NCI-H526 (cell line): Measurements from ENCODE around the gene AIPL1.
"Not testable (repeated sequence)": the region's sequence is repeated elsewhere in the genome, so short reads cannot be mapped to it uniquely, and the experiment has no call there.

Experiments used
- DNase-seq, 2 experiments: peaks; one replicate each; lab custom pipeline; 2025; lab: John Stamatoyannopoulos, UW

AIPL1 gene, protein sequence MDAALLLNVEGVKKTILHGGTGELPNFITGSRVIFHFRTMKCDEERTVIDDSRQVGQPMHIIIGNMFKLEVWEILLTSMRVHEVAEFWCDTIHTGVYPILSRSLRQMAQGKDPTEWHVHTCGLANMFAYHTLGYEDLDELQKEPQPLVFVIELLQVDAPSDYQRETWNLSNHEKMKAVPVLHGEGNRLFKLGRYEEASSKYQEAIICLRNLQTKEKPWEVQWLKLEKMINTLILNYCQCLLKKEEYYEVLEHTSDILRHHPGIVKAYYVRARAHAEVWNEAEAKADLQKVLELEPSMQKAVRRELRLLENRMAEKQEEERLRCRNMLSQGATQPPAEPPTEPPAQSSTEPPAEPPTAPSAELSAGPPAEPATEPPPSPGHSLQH

DNA sequence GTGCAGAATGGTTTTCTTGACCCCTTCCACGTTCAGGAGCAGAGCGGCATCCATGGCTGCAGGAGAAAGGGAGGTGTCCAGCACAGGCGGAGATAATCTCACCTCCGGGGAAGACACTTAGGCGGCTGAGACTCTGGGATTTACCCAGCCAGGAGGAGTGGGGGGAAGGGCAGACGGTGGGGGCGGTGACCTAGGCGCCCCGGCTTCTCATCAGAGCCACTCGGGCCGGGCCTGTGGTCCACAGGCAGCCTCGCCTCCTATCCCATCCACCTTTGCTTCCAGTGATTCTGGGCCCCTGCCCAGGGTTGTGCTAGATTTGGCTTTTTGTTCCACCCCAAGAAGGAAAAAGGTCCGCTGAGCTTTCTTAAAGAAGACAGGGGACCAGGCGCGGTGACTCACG, at the start of gene AIPL1:
Gene AIPL1 (minus strand): TSS at position 71 of the 400 bp plus-strand sequence. CDS start 17 bp downstream, at position 54.
- DNase-seq: no peak

- DNase-seq: no peak
These were observed 48.6 kb upstream of the AIPL1 start for GRCh38 chr17:6483507-6483906.

GRCh38 chr17:6482796-6483195, 47.9 kb upstream of the AIPL1 start:
- not testable (repeated sequence) for DNase-seq

- no peak for DNase-seq
These were observed 47.2 kb upstream of the AIPL1 start for GRCh38 chr17:6482105-6482455.

DNA sequence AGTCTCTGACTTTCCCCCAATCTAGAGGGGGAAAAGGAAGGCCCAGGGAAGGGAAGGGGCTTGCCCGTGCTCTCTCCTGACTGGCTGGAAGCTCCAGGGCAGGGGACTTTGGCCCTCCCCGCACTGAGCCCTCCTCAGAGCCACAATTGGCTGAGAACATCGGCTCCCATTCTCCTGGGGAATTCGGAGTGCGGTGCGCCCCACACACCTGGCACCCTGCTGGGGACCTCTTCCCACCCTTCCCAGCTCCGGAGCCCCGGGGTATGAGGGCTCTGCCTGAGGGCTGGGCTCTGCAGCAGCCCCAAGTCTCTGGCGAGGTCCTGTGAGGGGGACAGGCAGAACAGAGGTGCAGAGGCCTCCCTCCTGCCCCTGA, 45.4 kb upstream of the AIPL1 start:
- no peak for DNase-seq

DNA sequence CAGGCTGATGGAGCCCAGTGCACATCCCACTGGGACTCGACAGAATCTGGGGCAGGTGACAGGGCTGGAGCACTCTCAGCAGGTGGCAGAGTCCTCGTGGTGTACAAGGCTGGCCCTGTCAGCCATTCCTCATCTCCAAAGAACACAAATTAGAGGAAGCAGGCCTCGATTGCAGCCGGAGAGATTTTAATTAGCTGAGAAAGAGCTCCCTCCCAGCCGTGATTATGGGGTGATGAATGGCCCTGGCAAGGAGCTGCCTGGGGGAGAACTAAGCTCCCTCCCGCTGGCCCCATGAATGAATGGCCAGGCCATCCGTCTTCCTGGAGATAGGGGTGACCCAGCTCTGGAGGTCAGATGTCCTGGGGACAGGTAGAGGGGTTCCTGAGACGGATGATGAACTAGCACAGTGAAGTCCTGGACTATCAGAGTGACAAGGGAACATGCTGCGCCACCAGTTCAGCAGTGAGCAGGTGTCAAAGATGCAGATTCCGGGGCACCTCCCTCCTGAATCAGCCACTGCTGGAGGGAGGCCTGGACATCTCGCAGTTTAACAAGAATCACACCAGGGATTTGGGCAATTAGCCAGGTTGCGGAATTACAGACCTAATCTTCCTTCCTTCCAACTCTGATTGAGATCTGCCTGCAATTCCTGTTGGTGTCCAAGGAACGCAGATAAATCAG, 44.8 kb upstream of the AIPL1 start:
- DNase-seq: no peak

- no peak for DNase-seq
These were observed 43.6 kb upstream of the AIPL1 start for GRCh38 chr17:6478486-6478885.

- no peak for DNase-seq
These were observed 43.0 kb upstream of the AIPL1 start for GRCh38 chr17:6477831-6478383.

GRCh38 chr17:6476810-6477179, 41.9 kb upstream of the AIPL1 start:
- no peak for DNase-seq

DNA sequence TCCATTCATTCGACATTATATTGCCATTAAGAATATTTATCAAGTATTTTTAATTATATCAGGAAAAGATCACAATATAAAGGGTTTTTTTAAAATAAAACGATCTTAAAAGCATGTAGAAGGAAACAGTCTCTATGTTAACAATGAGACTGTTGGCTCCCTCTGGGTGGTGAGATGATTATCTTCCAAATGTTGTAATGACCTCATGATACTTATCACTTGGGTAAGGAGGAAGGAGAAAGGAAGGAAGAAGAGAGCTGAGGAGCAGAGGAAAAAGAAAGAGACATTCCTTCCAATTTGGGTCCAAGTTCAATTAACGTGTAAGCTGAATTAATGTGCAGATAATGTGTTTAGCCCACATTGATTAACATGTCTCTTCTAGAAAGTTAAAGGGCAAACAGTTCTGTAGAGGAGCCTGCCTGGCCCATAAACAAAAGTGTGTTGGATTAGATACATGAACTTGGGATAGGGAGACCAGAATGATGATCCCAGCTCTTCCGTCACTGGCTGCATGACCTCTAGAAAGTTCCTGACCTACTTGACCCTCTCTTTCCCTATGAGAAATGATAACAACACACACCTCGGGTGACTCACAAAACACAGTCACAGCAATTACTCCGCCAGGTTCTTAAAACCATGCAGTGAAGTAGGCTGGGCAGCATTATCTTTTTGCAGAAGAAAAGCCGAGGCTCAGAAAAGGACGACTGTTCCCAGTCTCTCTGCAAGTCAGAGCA, 41.3 kb upstream of the AIPL1 start:
- DNase-seq: no peak

DNA sequence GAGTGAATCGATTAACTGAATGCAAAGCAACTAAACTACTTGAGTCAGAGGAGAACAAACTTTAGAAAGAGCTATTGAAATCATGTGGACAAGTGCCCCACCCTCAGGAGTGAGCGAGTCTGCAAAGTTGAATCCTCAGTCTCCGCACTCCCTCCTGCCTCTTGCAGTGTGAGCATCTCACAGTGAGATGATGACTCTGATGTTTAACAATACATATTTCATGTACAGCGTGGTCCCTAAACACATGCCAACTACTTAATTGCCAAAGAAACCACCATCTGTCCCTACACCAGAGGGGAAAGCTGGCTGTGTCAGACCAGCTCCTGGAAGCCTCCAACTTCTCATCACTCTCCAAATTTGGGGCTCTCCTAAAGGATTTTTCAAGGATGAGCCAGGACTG, 40.5 kb upstream of the AIPL1 start:
- no peak for DNase-seq

GRCh38 chr17:6474906-6475305, 40.0 kb upstream of the AIPL1 start:
- DNase-seq: no peak

- no peak for DNase-seq
These were observed 39.5 kb upstream of the AIPL1 start for GRCh38 chr17:6474376-6474775.

DNA sequence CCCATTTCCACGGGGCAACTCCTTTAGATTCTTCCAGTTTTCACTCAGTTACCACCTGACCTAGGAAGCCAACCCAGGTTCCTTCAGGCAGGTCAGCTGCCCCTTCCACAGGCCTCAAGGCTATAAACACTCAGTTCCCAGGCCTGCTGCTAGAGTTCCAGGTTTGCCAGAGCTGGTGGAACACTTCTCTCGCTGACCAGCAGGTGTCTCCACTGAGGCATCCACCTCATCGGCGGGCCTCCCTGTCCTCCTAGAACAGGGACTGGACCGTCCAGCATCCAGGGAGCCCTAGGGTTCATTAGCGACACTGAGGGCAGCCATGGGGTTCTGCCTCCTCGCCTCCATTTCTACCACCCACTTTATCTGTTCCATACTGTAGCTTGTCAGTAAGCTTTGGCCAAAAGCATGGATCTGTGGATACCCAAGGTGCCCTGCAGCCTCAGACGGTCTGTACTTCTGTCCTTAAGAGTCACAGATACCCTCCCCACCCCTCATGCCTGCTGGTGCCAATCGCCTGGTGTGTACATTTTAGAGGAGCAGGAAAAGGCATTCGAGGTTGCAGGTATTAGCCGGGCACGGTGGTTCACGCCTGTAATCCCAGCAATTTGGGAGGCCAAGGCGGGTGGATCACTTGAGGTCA, 38.3 kb upstream of the AIPL1 start:
- DNase-seq: peak; percentile 29 to 59

- DNase-seq: no peak
These were observed 37.6 kb upstream of the AIPL1 start for GRCh38 chr17:6472517-6472916.

DNA sequence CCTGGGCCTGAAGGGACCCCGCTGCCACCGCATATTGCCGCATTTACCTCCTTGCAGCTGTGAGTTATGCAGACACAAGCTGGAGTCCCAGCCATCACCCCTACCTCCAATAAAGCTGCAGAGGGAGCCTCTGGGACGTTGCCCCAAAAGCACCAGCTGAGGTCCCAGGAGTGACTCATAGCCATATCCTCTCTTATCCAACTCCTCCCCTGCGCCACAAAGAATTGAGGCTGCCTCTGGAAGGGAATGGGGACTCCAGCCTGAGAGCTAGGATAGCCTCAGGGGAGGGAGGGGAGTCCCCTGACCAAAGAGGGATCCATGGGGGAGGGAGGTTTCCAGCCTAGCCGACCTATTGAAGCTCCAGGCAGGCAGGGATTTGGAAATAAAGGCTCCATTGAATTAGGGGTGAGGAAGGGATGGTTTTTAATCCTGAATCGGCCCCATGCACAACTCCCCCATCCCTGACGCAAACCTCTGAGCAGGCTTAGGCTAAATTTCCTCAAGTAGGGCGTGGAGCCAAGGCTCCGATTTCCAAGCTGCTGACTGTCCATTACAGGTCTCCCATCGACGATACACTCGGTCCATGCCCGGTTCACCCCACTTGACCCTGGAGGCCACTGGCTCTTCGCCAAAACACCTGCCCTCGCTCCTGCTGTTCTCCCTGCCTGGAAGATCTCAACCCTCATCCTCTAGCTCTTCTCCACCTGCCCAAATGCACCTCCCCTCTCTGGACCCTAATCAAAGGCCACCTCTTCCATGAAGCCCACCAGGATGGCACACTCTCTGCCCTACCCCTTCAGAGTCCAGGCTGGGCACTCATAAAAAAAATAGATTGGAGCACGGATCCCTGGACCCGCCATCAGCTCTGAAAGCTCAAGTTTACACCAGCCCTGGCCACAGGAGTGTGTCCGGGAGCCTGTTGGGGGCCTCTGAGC, 36.9 kb upstream of the AIPL1 start:
- no peak for DNase-seq

DNA sequence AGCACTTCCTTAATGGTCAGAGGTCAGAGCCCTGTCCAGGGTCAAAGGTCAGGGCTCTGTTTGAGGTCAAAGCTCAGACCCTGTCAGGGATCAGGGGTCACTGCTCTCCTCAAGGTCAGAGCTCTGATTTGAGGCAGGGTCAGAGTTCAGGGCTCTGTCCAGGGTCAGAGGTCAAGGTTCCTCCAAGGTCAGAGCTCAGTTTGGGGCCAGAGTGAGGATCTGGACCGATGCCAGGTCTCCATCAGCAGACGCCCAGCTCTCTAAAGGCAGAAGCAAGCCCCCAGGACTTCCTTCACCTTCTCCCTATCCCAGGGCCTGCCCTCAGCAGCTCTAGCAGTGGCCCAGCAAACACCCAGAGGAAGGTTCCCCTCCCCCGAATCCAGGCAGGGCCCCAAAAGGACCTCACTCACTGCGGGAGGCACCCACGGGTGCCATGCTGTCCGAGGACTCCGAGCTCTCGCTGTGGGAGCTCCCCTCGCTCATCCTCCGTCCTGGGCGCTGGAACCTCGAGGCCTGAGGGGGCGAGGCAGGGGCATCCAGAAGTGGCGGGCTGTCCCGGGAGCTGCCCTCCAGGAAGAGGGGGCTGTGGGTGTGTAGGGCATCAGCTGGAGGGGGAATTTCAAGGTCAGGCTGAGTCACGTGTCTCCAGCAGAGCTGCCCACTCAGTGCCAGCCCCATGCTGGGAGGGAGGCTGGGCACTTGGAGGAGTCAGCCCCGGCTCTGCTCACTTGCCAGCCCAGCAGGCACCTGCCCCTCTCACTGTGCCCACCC, 36.0 kb upstream of the AIPL1 start:
- no peak for DNase-seq

GRCh38 chr17:6470146-6470718, 35.3 kb upstream of the AIPL1 start:
- no peak for DNase-seq

DNA sequence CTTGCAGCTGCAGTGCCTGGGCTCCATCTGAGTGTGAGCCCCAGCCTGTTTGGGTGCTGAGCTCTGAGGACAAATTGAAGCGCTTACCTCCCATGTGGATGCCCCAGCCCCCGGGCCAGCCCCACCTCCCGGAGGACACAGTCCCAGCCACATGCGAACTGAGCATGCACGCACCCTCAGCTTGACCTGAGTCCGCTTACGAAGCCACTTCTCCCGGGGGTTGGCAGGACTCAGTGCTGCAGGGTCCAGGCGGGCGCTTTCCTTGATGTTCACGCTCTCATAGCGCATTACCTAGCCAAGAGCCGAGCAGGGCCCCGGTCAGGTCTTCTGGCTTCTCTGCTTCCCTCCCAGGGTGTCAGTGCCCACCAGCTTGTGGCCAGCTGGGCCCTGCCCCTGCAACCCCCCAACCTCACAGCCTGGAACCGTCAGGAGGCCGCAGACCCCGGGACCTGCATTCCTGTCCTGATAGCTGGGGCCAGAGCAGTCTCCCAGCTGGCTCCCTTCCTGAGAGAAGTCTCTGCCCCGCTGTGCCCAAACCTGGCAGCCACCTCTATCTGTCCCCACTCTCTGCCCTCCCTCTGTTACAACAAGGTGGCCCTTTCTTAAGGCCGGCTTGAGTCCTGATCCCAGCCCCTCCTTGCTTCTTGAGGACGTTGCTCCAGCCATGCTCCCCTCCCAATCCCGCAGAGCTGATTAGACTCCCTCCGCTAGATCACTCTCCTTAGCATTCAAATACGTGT, 33.3 kb upstream of the AIPL1 start:
- DNase-seq: no peak
